Measurements from ENCODE around the gene CHD1L. TPM values are rescaled to one million over a fixed set of nuclear protein-coding genes. Genes with fewer than 3 reads are reported as not detected.
"Not testable (repeated sequence)": the region's sequence is repeated elsewhere in the genome, so short reads cannot be mapped to it uniquely, and the experiment has no call there.

Gene CHD1L
- total RNA-seq, 1 experiment from 2014 or later = 81.5 TPM

DNA sequence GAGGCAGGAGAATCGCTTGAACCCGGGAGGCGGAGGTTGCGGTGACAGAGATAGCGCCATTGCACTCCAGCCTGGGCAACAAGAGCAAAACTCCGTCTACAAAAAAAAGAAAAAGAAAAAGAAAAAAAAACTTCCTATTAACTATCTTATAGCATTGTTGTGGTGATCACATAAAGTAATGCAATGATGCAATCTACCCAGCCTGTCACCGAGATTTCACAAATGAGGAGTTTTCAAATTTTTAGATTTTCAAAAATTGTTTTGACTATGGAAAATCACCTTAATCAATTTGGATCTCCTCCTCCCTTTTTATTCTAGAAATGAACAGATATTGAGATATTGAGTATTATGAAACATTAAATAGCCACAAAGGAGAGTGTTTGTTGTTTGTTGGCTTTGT is 25.3 kb upstream of the CHD1L start:
- intact Hi-C loops (cut with micrococcal nuclease) = no loop called here
- TF ChIP-seq, protein P1, sequence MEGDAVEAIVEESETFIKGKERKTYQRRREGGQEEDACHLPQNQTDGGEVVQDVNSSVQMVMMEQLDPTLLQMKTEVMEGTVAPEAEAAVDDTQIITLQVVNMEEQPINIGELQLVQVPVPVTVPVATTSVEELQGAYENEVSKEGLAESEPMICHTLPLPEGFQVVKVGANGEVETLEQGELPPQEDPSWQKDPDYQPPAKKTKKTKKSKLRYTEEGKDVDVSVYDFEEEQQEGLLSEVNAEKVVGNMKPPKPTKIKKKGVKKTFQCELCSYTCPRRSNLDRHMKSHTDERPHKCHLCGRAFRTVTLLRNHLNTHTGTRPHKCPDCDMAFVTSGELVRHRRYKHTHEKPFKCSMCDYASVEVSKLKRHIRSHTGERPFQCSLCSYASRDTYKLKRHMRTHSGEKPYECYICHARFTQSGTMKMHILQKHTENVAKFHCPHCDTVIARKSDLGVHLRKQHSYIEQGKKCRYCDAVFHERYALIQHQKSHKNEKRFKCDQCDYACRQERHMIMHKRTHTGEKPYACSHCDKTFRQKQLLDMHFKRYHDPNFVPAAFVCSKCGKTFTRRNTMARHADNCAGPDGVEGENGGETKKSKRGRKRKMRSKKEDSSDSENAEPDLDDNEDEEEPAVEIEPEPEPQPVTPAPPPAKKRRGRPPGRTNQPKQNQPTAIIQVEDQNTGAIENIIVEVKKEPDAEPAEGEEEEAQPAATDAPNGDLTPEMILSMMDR (IDR thresholded peaks at IDR 0.05; ENCODE audit: unreplicated experiment) = no peak
- Mint-ChIP-seq H3K9me3 (ENCODE audit: unreplicated experiment) (no peaks in the 10 kb centered on the region), H3K4me1 (ENCODE audit: insufficient read depth, unreplicated experiment) (no peaks in the 10 kb centered on the region), H3K27ac (ENCODE audit: low read depth, unreplicated experiment) (no peak overlapping the region), H3K36me3 (ENCODE audit: insufficient read depth, unreplicated experiment) (no peaks in the 10 kb centered on the region), H3K27me3 (ENCODE audit: insufficient read depth, unreplicated experiment) (no peaks in the 10 kb centered on the region), H3K4me3 (ENCODE audit: unreplicated experiment) (no peak overlapping the region)
- BruUV-seq (replicated peaks) = no TSS peak
- ChIA-PET POLR2A (interaction anchor here (1.0 kb wide), 2 partner anchors 24 to 25 kb away, joined by 3 read pairs; partner anchors contain the start of gene CHD1L), CTCF (interaction anchor here (2.2 kb wide), 1 partner anchor 44 kb away, joined by 6 read pairs; no protein-coding TSS in a partner anchor)
- DNase-seq (ENCODE audit: unreplicated experiment) = no peak

DNA sequence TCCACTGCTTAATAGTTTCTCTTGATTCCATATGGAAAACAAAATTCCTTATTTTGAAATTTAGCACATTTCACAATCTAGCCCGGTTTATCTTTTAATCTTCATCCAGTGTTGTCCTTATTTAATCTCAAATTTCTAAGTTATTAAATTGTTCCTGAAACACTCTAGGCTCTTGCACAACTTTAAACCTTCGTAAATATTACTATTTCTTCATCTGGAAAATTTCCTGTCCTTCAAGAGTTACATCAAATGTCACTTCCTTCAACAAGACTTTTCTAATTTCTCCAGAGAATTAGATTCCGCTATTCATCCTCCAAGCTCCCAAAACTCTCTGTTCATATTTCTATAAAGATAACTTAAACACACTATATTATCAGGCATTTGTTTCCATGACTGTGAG is 23.9 kb upstream of the CHD1L start:
- intact Hi-C loops (cut with micrococcal nuclease) = no loop called here
- POLR2A ChIA-PET = no interaction called here
- H3K36me3 Mint-ChIP-seq (ENCODE audit: insufficient read depth, unreplicated experiment) = no peaks in the 10 kb centered on the region
- CTCF ChIA-PET = interaction anchor here (2.2 kb wide), 1 partner anchor 45 kb away, joined by 6 read pairs; no protein-coding TSS in a partner anchor
- no peaks in the 10 kb centered on the region for H3K27me3 Mint-ChIP-seq (ENCODE audit: insufficient read depth, unreplicated experiment)
- H3K4me1 Mint-ChIP-seq (ENCODE audit: insufficient read depth, unreplicated experiment) = no peaks in the 10 kb centered on the region
- H3K9me3 Mint-ChIP-seq (ENCODE audit: unreplicated experiment) = no peaks in the 10 kb centered on the region
- BruUV-seq (replicated peaks) = no TSS peak
- no peak overlapping the region for H3K4me3 Mint-ChIP-seq (ENCODE audit: unreplicated experiment)
- no peak for DNase-seq (ENCODE audit: unreplicated experiment)
- H3K27ac Mint-ChIP-seq (ENCODE audit: low read depth, unreplicated experiment) = no peak overlapping the region
- TF ChIP-seq, protein P1 (IDR thresholded peaks at IDR 0.05; ENCODE audit: unreplicated experiment) = no peak

DNA sequence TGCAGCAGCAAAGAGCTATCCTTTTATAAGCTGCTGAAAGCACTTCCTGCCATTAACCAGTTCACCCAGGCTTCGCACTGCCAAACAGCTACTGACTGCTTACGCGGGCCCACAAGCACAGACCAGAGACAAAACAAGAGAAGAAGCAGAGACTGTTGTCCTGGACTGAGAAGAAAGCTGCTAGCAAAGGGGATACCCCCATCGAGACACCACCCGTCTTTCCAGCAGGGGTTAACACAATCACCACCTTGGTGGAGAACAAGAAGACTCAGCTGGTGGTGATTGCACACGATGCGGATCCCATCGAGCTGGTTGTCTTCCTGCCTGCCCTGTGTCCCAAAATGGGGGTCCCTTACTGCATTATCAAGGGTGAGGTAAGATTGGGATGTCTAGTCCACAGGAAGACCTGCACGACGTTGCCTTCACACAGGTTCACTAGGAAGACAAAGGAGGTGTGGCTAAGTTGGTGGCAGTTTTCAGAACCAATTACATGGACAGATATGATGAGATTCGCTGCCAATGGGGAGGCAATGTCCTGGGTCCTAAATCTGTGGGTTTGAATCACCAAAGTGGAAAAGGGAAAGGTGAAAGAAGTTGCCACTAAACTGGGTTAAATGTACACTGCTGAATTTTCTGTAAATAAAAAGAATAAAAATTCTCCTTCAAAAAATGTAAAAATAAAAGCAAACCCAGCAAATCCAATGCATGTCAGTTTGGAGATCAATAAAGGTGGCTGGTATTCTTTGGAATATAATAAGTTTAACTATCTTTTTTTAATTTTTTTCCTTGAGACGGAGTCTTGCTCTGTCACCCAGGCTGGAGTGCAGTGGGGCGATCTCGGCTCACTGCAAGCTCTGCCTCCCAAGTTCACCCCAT is 18.5 kb upstream of the CHD1L start:
- intact Hi-C loops (cut with micrococcal nuclease) = no loop called here
- no peak for DNase-seq (ENCODE audit: unreplicated experiment)
- POLR2A ChIA-PET = interaction anchor here (1.6 to 4.6 kb wide), 3 partner anchors 13 to 55 kb away, joined by 4 to 31 read pairs (median 6); no protein-coding TSS in a partner anchor
- Mint-ChIP-seq H3K4me1 (ENCODE audit: insufficient read depth, unreplicated experiment) (peaks cover 10% of the 10 kb centered on the region), H3K4me3 (ENCODE audit: unreplicated experiment) (no peak overlapping the region), H3K36me3 (ENCODE audit: insufficient read depth, unreplicated experiment) (no peaks in the 10 kb centered on the region), H3K27me3 (ENCODE audit: insufficient read depth, unreplicated experiment) (no peaks in the 10 kb centered on the region), H3K9me3 (ENCODE audit: unreplicated experiment) (no peaks in the 10 kb centered on the region), H3K27ac (ENCODE audit: low read depth, unreplicated experiment) (no peak overlapping the region)
- TF ChIP-seq, protein P1 (IDR thresholded peaks at IDR 0.05; ENCODE audit: unreplicated experiment) = no peak
- CTCF ChIA-PET = interaction anchor here (0.7 to 2.1 kb wide), 4 partner anchors 13 to 37 kb away, joined by 3 to 22 read pairs (median 4); partner anchors contain the start of gene CHD1L
- BruUV-seq (replicated peaks) = no TSS peak

GRCh38 chr1:147225193-147225730 is 17.2 kb upstream of the CHD1L start, which contains the start of gene FMO5:
TSS of gene FMO5 (minus strand) at chr1:147225339. CDS start at chr1:147225029, 310 bp downstream.
- H3K27me3 Mint-ChIP-seq (ENCODE audit: insufficient read depth, unreplicated experiment) = no peaks in the 10 kb centered on the region
- CTCF ChIA-PET = interaction anchor here (1.1 to 1.8 kb wide), 4 partner anchors 11 to 53 kb away, joined by 3 to 22 read pairs (median 4); partner anchors contain the start of gene CHD1L
- peaks cover 10% of the 10 kb centered on the region for H3K4me1 Mint-ChIP-seq (ENCODE audit: insufficient read depth, unreplicated experiment)
- DNase-seq (ENCODE audit: unreplicated experiment) = peak; percentile 55
- H3K36me3 Mint-ChIP-seq (ENCODE audit: insufficient read depth, unreplicated experiment) = no peaks in the 10 kb centered on the region
- TF ChIP-seq, protein P1 (IDR thresholded peaks at IDR 0.05; ENCODE audit: unreplicated experiment) = no peak
- peak within 1 kb of the TSS; percentile 94 for H3K27ac Mint-ChIP-seq (ENCODE audit: low read depth, unreplicated experiment)
- peak within 1 kb of the TSS; percentile 78 for H3K4me3 Mint-ChIP-seq (ENCODE audit: unreplicated experiment)
- no TSS peak for BruUV-seq (replicated peaks)
- no peaks in the 10 kb centered on the region for H3K9me3 Mint-ChIP-seq (ENCODE audit: unreplicated experiment)
- POLR2A ChIA-PET = interaction anchor here (0.6 to 4.6 kb wide), 11 partner anchors 12 to 700 kb away, joined by 3 to 39 read pairs (median 5); partner anchors contain the start of genes CHD1L and PRKAB2
- intact Hi-C loops (cut with micrococcal nuclease) = loop anchor here (5.0 kb wide), 1 partner anchor 53 kb away; the partner anchor contains the start of gene PRKAB2

GRCh38 chr1:147231032-147231431 is 11.5 kb upstream of the CHD1L start:
- intact Hi-C loops (cut with micrococcal nuclease); POLR2A ChIA-PET; H3K4me1 Mint-ChIP-seq (ENCODE audit: insufficient read depth, unreplicated experiment); BruUV-seq (replicated peaks); H3K27ac Mint-ChIP-seq (ENCODE audit: low read depth, unreplicated experiment); H3K36me3 Mint-ChIP-seq (ENCODE audit: insufficient read depth, unreplicated experiment); DNase-seq (ENCODE audit: unreplicated experiment); H3K4me3 Mint-ChIP-seq (ENCODE audit: unreplicated experiment); CTCF ChIA-PET; H3K27me3 Mint-ChIP-seq (ENCODE audit: insufficient read depth, unreplicated experiment); H3K9me3 Mint-ChIP-seq (ENCODE audit: unreplicated experiment): not testable (repeated sequence)

DNA sequence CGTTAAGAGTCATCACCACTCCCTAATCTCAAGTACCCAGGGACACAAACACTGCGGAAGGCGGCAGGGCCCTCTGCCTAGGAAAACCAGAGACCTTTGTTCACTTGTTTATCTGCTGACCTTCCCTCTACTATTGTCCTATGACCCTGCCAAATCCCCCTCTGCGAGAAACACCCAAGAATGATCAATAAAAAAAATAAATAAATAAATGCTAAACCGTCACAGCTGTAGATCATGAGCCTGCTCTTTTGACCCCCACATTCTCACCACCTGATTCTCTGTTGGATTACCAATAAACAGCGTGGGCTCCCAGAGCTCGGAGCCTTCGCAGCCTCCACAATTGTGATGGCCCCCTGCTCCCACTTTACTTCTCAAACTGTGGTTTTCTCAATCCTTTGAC is 8.6 kb upstream of the CHD1L start:
- H3K9me3 Mint-ChIP-seq (ENCODE audit: unreplicated experiment); BruUV-seq (replicated peaks); POLR2A ChIA-PET; H3K4me3 Mint-ChIP-seq (ENCODE audit: unreplicated experiment); H3K36me3 Mint-ChIP-seq (ENCODE audit: insufficient read depth, unreplicated experiment); DNase-seq (ENCODE audit: unreplicated experiment); CTCF ChIA-PET; H3K4me1 Mint-ChIP-seq (ENCODE audit: insufficient read depth, unreplicated experiment); H3K27me3 Mint-ChIP-seq (ENCODE audit: insufficient read depth, unreplicated experiment); intact Hi-C loops (cut with micrococcal nuclease); H3K27ac Mint-ChIP-seq (ENCODE audit: low read depth, unreplicated experiment): not testable (repeated sequence)

Measured in MCF 10A (cell line).